ENCODE data around the gene DLG2. TPM values are rescaled to one million over a fixed set of nuclear protein-coding genes. Genes with fewer than 3 reads are reported as not detected.

Gene DLG2
- total and polyA plus RNA-seq, 2 donors (not counting 3 experiments of a cell fraction or from before 2014, with no cell fraction given) = 0.15 to 1.1 TPM

DNA sequence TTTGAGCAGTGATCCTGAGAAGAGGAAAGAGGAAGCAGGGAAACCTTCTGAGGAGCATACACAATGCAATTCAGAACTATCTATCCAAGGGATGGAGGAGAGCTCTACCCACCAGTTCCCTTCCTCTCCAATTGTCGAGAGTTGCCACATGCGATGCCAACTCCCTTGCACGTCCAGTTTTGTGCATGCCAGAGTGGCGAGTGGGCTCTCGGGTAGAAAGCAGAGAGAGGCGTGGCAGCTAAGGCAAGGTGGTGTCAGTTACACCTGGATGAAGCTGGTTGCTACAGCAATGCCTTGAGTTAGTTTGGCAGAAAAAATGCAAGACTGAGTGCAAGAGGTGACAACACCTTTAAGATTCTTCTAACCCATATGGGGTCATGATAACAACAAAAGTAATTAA lies 1920.6 kb downstream of the DLG2 start:
- CTCF ChIA-PET = no interaction called here

More for the DNA sequence above, 1920.6 kb downstream of the DLG2 start:
- BruUV-seq (replicated peaks) = no TSS peak
- DNase-seq (ENCODE audit: low read depth, low spot score) (no peak), FAIRE-seq (no peak)
- TF ChIP-seq JUN (IDR thresholded peaks at IDR 0.05; ENCODE audit: borderline replicate concordance, insufficient read depth, insufficient read length, low read depth) (no peak), POLR2AphosphoS5 (IDR thresholded peaks at IDR 0.05; ENCODE audit: insufficient read depth, low read depth, low read length) (no peak), MYC (IDR thresholded peaks at IDR 0.05; ENCODE audit: low read depth, low read length) (no peak), EZH2 (IDR thresholded peaks at IDR 0.05; ENCODE audit: borderline replicate concordance, low read depth, low read length, severe bottlenecking) (no peak), GATA2 (IDR thresholded peaks at IDR 0.05; ENCODE audit: insufficient read depth, insufficient read length, low read depth, low read length) (no peak), FOS (IDR thresholded peaks at IDR 0.05; ENCODE audit: borderline replicate concordance, insufficient read depth, low read length) (no peak), POLR2A (IDR thresholded peaks at IDR 0.05; ENCODE audit: low read depth, low read length) (no peak)
- TF ChIP-seq, protein P1, sequence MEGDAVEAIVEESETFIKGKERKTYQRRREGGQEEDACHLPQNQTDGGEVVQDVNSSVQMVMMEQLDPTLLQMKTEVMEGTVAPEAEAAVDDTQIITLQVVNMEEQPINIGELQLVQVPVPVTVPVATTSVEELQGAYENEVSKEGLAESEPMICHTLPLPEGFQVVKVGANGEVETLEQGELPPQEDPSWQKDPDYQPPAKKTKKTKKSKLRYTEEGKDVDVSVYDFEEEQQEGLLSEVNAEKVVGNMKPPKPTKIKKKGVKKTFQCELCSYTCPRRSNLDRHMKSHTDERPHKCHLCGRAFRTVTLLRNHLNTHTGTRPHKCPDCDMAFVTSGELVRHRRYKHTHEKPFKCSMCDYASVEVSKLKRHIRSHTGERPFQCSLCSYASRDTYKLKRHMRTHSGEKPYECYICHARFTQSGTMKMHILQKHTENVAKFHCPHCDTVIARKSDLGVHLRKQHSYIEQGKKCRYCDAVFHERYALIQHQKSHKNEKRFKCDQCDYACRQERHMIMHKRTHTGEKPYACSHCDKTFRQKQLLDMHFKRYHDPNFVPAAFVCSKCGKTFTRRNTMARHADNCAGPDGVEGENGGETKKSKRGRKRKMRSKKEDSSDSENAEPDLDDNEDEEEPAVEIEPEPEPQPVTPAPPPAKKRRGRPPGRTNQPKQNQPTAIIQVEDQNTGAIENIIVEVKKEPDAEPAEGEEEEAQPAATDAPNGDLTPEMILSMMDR (IDR thresholded peaks at IDR 0.05; ENCODE audit: extremely low read depth in 1 of 2, insufficient read depth in 1 of 2, low read depth in 1 of 2, low read length in 2 of 2) = no peak
- TF ChIP-seq, protein P2, sequence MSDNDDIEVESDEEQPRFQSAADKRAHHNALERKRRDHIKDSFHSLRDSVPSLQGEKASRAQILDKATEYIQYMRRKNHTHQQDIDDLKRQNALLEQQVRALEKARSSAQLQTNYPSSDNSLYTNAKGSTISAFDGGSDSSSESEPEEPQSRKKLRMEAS (IDR thresholded peaks at IDR 0.05; ENCODE audit: insufficient read depth, insufficient read length) = no peak
- intact Hi-C loops (cut with micrococcal nuclease) (loop anchor here (1.0 kb wide), 1 partner anchor 10 kb away; no protein-coding TSS in a partner anchor), dilution Hi-C loops (cut with MboI; ENCODE audit: extremely low pct_ligation_motif_present, low sequenced_read_pairs) (no loop called here)
- Histone ChIP-seq H3K4me2 (ENCODE audit: insufficient read depth, low read length) (no peak overlapping the region), H3K27me3 (ENCODE audit: control insufficient read depth in 2 of 2, insufficient read depth in 2 of 2, low read length in 2 of 2) (no peaks in the 10 kb centered on the region), H2AFZ (ENCODE audit: low read depth, low read length) (no peak overlapping the region), H3K9ac (replicated peaks; ENCODE audit: extremely low read depth, insufficient read depth, low read length) (no peak overlapping the region), H3K9me3 (replicated peaks; ENCODE audit: control insufficient read depth, insufficient read depth, low read length) (no peaks in the 10 kb centered on the region), H3K27ac (ENCODE audit: insufficient read depth, low read depth, low read length) (no peak overlapping the region), H3K4me1 (ENCODE audit: control insufficient read depth, extremely low read depth, insufficient read depth, low read length) (no peaks in the 10 kb centered on the region), H4K20me1 (replicated peaks; ENCODE audit: control insufficient read depth, extremely low read depth, insufficient read depth, low read length) (no peaks in the 10 kb centered on the region), H3K36me3 (ENCODE audit: control insufficient read depth in 2 of 2, extremely low read depth in 1 of 2, insufficient read depth in 2 of 2, low read length in 2 of 2) (no peaks in the 10 kb centered on the region), H3K79me2 (ENCODE audit: control insufficient read depth, insufficient read depth, low read length) (no peaks in the 10 kb centered on the region), H3K4me3 (replicated peaks in 1 of 3; ENCODE audit: insufficient read depth in 1 of 3, low read depth in 1 of 3, low read length in 3 of 3) (no peak overlapping the region), H3K9me1 (replicated peaks; ENCODE audit: control insufficient read depth, extremely low read depth, insufficient read depth, low read length) (no peaks in the 10 kb centered on the region)
- POLR2A ChIA-PET = no interaction called here
